Activated T-helper 1 cell treated with anti-CD3 and anti-CD28 coated beads, Interleukin-2, amount 50 U/mL, for 16 hours (primary cell): ENCODE results near the gene ANAPC10.
"Not testable (repeated sequence)": the region's sequence is repeated elsewhere in the genome, so short reads cannot be mapped to it uniquely, and the experiment has no call there.

Experiments used
- DNase-seq, 2 donors: peaks; one replicate each; pipeline ENCODE4 v3.0.0-alpha.2; 2020; ENCODE audit warnings: low read depth in 1 of 2, low spot score in 1 of 2

ANAPC10 gene

DNA sequence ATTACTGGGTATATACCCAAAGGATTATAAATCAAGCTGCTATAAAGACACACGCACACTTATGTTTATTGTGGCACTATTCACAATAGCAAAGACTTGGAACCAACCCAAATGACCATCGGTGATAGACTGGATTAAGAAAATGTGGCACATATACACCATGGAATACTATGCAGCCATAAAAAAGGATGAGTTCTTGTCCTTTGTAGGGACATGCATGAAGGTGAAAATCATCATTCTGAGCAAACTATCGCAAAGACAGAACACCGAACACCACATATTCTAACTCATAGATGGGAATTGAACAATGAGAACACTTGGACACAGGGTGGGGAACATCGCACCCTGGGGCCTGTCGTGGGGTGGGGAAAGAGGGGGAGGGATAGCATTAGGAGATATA lies 87.7 kb downstream of the ANAPC10 start:
- DNase-seq, result not testable (repeated sequence)

GRCh38 chr4:145003675-145004074 lies 94.3 kb downstream of the ANAPC10 start:
- DNase-seq, result no peak

- no peak for DNase-seq
Measured at GRCh38 chr4:145001635-145002034, 96.4 kb downstream of the ANAPC10 start.

DNA sequence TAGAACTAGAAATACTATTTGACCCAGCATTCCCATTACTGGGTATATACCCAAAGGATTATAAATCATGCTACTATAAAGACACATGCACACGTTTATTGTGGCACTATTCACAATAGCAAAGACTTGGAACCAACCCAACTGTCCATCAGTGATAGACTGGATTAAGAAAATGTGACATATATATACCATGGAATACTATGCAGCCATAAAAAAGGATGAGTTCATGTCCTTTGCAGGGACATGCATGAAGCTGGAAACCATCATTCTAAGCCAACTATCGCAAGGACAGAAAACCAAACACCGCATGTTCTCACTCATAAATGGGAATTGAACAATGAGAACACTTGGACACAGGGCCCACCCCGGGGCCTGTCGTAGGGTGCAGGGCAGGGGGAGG lies 97.3 kb downstream of the ANAPC10 start:
- DNase-seq, result not testable (repeated sequence)

GRCh38 chr4:144989306-144989705 lies 108.7 kb downstream of the ANAPC10 start:
- DNase-seq, result no peak

- no peak for DNase-seq
Measured at GRCh38 chr4:144985531-144985930, 112.5 kb downstream of the ANAPC10 start.

DNA sequence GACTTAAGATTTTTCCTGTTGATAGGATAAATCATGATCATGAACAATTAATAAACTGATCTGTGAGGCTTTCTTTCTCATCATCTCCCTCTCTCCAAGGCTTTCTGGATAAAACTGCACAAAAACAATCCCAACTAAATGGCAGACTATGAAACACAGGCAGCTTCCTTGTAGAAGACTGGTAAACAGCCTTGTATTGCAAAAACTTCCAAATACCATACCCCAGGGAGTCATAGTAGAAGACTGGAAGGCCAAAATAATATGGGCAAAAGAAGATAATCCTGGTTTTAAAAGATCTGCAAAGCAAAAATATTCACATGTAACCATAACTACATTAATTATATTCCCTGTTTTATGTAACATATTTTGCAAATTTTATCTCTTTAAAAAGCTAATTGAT lies 113.0 kb downstream of the ANAPC10 start:
- no peak for DNase-seq

GRCh38 chr4:144984241-144984640 lies 113.8 kb downstream of the ANAPC10 start:
- no peak for DNase-seq

DNA sequence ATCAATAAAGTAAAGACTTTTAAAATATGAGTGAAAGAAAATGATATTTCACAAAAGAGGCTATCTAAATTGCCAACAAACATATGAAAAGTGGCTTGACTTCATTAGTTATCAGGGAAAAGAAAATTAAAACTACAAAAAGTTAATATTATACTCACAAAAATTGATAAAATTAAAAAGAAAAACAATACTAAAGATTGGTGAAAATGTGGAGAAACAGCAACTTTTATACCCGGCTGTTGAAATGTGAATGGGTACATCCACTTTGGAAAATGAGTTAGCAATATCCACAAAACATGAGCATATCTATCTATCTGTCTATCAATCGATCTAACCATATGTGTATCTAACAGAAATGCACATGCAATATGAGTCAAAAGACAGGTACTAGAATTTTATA lies 122.3 kb downstream of the ANAPC10 start:
- no peak for DNase-seq

- DNase-seq, result no peak
Measured at GRCh38 chr4:144970597-144970996, 127.4 kb downstream of the ANAPC10 start.

DNA sequence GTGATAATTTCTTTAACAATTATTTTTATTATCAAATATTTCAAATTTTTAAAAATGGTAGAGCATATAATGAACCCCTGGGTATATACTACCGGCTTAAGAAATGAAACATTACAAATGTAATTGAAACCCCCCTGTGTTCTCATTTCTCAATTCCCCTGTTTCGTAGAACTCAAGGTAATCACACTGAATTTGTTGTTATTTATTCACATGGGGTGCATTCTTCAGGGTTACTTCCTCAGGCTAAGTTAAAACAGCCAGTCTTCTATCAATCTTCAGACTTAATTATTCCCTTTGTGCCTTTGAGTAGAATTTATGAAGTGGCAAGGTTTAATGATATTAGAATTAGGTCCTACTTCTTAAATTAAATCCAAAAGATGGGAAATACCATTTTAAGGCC lies 128.2 kb downstream of the ANAPC10 start:
- DNase-seq, result no peak

- DNase-seq, result no peak
Measured at GRCh38 chr4:144968606-144969005, 129.4 kb downstream of the ANAPC10 start.

- no peak for DNase-seq
Measured at GRCh38 chr4:144967161-144967560, 130.8 kb downstream of the ANAPC10 start.

- no peak for DNase-seq
Measured at GRCh38 chr4:144962300-144962699, 135.7 kb downstream of the ANAPC10 start.

GRCh38 chr4:144955104-144955503 lies 142.9 kb downstream of the ANAPC10 start:
- no peak for DNase-seq

- no peak for DNase-seq
Measured at GRCh38 chr4:144954230-144954629, 143.8 kb downstream of the ANAPC10 start.

DNA sequence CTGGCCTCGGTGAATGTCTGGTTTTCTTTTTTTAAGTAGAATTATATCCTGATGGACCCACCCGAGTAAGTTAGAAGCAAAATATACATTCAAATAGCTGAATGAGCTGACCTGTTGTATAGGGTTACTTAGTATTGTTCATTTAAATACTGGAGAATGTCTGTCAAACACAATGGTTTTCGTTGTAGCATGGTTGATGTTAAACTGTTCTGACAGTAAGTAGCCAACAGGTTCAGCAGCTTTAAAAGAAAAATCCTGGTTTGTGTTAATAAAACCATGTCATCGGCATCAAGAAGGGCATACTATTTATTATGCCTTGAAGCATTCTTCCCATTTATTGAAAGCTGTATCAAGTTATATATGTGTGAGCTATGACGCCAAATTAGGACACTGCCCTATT lies 149.6 kb downstream of the ANAPC10 start:
- no peak for DNase-seq

DNA sequence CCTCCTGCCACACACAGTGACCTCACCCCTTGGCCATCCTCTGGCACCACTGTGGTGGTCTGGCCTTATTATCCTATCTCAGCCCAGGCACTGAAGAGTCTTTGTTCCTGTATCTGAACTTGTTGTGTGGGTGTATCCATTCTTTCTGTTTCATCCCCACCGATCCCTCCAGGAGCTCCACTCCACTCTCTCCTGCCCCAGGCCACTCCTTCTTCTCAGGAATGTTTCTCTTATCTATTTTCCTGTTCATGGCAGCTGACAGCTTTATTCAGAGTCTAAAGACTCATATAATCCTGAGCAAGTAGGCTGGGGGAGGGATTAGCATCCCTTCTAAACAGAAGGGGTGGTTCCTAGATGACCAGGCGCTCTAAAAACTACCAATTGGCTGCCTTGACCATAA lies 150.0 kb downstream of the ANAPC10 start:
- DNase-seq, result no peak
